BJ (cell line): ENCODE measurements around the gene MEG3. TPM values are rescaled to one million over a fixed set of nuclear protein-coding genes. Genes with fewer than 3 reads are reported as not detected.

Source experiments
- CTCF ChIA-PET: fragments of 350-600 bp; formaldehyde crosslinking; extraction: SDS; loops from one replicate; lab custom pipeline; 2021; ENCODE audit warnings: antibody characterized with exemption, inconsistent platforms; lab: Yijun Ruan, JAX
- POLR2A ChIA-PET: fragments of 300-600 bp; sonication (Branson Sonifier 250); formaldehyde crosslinking; extraction: SDS; loops from one replicate; lab custom pipeline; 2021; ENCODE audit warnings: antibody characterized with exemption; lab: Charles Lee
- DNase-seq: peaks from one replicate; pipeline ENCODE4 v3.0.0-alpha.2; 2011; ENCODE audit warnings: low read depth
- H3K27me3 ChIP-seq: 2 replicates; pipeline ENCODE4 v1.6.0; 2011; ENCODE audit warnings: low read length; ENCODE audit not compliant: control insufficient read depth, insufficient read depth
- H3K36me3 ChIP-seq: 2 replicates; pipeline ENCODE4 v1.5.1; 2011; ENCODE audit warnings: low read length; ENCODE audit not compliant: control insufficient read depth, insufficient read depth
- H3K4me3 ChIP-seq: 2 replicates; pipeline ENCODE4 v1.5.1; 2011; ENCODE audit warnings: low read depth, mild to moderate bottlenecking, control low read depth, low read length
- CTCF ChIP-seq: IDR thresholded peaks from 2 replicates; pipeline ENCODE4 v1.5.1; 2011; ENCODE audit warnings: low read depth, mild to moderate bottlenecking, control low read depth, inconsistent platforms, low read length, moderate library complexity; ENCODE audit not compliant: insufficient read depth
- polyA plus RNA-seq: library from polyadenylated mRNA; depleted of rRNA; stranded (reverse); fragments of >200 nt; gene quantifications from 2 replicates; pipeline ENCODE4 v1.2.3, GENCODE V29; 2011

MEG3 gene
- polyA plus RNA-seq, 1 experiment: 234 TPM

- TF ChIP-seq CTCF: no peak
- Histone ChIP-seq H3K4me3 (no peak overlapping the region), H3K36me3 (peaks cover 22% of the 10 kb centered on the region), H3K27me3 (no peaks in the 10 kb centered on the region)
- POLR2A ChIA-PET: no interaction called here
- CTCF ChIA-PET: no interaction called here
- DNase-seq: no peak
Observed at GRCh38 chr14:100889641-100890040, 63.7 kb downstream of the MEG3 start.

GRCh38 chr14:100890061-100890850 is 64.3 kb downstream of the MEG3 start:
- no peak for DNase-seq
- peaks cover 20% of the 10 kb centered on the region for H3K36me3 ChIP-seq
- CTCF ChIA-PET: no interaction called here
- TF ChIP-seq CTCF: no peak
- POLR2A ChIA-PET: interaction anchor here (0.6 kb wide), 1 partner anchor 473 kb away, joined by 3 read pairs; no protein-coding TSS in a partner anchor
- no peak overlapping the region for H3K4me3 ChIP-seq
- H3K27me3 ChIP-seq: no peaks in the 10 kb centered on the region

- DNase-seq: no peak
- Histone ChIP-seq H3K27me3 (no peaks in the 10 kb centered on the region), H3K36me3 (peaks cover 19% of the 10 kb centered on the region), H3K4me3 (no peak overlapping the region)
- CTCF ChIA-PET: no interaction called here
- no peak for TF ChIP-seq CTCF
- POLR2A ChIA-PET: interaction anchor here (0.6 kb wide), 1 partner anchor 474 kb away, joined by 3 read pairs; no protein-coding TSS in a partner anchor
Observed at GRCh38 chr14:100891051-100891450, 65.1 kb downstream of the MEG3 start.

- ChIA-PET POLR2A (no interaction called here), CTCF (interaction anchor here (1.1 kb wide), 1 partner anchor 9 kb away, joined by 4 read pairs; no protein-coding TSS in a partner anchor)
- DNase-seq: no peak
- H3K4me3 ChIP-seq: no peak overlapping the region
- peaks cover 25% of the 10 kb centered on the region for H3K36me3 ChIP-seq
- TF ChIP-seq CTCF: no peak
- no peaks in the 10 kb centered on the region for H3K27me3 ChIP-seq
Observed at GRCh38 chr14:100891501-100892445, 65.9 kb downstream of the MEG3 start.
